Measurements from ENCODE around the gene SETD7.
A peak's percentile ranks its signal among the peaks of the same experiment; 100 is the strongest.

SETD7 gene

GRCh38 chr4:139552517-139553307 is 3.3 kb downstream of the SETD7 start:
- DNase-seq = peak in 2 of 51 donors; percentile 4 to 22

DNA sequence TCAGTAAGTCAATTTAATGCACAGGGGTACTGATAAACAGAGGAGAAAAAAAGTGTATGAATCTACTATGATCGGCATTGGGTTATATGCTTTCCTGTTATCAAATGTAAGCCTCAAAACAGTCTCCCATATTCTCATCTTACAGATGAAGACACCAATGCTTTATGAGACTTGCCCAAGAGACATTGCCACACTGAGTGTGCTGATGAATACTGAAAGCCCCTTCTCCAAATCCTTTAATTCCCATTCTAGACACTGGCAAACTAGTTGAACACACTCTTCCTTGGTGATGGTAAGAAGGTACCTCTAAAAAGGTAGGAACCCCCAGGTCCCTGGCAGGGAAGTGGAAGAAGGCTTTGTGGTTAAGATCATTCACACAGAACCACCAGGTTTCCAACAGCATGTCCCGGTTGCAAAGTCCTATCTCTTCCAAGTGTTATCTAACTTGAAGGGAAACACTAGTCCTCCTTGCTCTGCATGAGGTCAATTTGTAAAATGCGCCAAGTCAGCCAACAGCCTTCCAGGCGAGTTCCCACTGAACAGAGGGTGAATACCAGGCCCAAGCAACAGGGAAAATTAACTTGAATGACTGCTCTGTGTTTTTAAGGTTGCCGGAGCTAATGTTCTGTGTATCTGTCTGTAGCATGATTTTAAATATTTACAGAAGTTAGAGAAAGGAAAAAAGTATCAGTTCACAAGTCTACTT is 5.1 kb downstream of the SETD7 start:
- DNase-seq = peak in 4 of 51 donors; percentile 11 to 24 (median 16)

DNA sequence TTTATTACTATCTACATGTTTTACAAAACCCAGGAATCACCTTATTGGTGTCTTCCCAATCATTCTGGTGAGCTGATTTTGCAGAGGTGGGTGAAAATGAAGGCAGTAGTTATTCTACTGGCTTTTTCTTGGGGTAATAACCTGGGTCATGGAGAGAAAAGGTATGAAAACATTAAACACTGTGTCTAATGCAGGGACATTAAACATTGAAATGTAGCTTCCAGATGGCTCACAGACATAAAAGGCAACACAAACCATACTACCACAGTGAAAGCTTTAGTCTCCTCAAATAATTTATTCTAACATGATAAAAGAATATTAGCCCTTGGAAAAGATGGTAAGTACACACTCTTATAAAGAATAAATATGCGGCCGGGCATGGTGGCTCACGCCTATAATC is 8.0 kb downstream of the SETD7 start:
- no peak for DNase-seq

DNA sequence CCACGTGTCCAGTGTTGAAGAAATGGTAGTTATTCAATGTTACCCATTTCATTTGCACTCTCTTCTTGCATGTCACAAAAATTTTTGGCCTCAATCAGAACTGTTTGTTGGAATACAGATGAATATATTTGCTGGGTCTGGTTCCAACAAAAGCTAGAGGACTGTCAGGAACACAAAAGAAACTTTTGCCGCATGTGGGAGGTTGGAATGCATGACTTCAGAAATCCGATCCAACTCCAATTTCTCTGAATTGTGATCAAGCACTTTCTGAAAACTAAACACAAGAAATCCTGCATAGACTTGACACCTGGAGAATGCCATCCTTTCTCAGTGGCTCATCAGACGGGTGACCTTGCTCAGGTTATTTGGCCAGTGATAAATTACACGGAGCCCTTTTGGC is 15.4 kb downstream of the SETD7 start:
- no peak for DNase-seq

GRCh38 chr4:139540161-139540560 is 15.9 kb downstream of the SETD7 start:
- no peak for DNase-seq

DNA sequence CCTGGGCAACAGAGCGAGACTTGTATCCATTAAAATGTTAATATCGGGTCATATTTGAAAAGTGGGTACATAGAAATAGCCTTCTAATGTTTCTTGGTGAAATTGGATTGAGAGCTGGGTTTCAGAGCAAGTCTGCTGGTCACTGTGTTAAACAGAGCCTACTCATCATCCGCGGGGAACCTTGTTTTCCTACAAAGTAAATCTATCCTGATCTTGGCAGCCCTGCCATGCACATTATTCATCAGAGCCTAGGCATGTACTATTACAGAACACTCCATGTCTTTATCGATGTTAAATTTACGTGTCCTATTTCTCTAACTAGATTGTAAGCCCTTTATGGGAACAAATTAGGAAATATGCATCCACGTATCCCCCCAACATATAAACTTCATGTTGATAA is 18.7 kb downstream of the SETD7 start:
- no peak for DNase-seq

DNA sequence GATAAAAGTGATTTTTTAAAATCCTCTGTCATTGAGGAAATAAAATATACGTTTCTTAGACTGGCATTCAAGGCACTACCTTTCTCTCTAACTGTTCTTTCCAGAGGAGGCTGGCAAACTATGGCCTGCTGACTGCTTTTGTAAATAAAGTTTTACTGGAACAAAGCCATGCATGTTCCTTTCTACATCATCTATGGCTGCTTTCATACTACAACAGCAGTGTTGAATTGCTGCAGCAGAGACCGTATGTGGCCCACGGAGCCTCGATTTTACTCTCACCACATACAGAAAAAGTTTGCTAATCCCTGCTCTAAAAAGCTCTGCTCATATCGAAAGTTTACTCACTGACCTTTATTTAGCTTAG is 20.2 kb downstream of the SETD7 start:
- no peak for DNase-seq

DNA sequence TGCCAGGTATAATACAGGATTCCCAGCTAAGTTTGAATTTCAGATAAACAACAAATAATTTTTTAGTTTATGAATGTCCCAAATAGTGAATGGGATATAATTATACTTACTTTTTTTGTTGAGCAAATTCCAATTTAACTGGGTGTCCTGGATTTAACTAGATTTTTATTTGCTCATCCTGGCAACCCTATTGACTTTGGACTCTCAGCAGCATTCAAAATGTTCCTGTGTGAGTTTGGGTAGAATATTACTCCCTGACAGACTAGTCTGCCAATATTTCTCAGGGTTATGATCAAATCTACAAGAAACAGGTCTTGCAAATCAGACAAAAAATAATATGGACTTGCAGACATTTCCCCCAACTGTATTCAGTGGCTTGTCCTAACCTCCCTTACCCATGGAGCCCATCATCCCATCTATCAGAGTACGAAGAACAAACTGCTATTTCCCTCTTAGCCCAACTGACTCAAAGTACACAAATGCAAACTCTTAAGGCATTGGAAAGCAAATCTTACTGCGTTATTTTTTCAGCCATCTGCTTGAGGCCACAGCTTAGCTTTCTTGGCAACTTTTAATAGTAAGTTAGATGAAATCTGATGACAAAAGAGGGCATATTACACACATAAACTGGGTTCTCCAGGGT is 20.7 kb downstream of the SETD7 start:
- DNase-seq = no peak

DNA sequence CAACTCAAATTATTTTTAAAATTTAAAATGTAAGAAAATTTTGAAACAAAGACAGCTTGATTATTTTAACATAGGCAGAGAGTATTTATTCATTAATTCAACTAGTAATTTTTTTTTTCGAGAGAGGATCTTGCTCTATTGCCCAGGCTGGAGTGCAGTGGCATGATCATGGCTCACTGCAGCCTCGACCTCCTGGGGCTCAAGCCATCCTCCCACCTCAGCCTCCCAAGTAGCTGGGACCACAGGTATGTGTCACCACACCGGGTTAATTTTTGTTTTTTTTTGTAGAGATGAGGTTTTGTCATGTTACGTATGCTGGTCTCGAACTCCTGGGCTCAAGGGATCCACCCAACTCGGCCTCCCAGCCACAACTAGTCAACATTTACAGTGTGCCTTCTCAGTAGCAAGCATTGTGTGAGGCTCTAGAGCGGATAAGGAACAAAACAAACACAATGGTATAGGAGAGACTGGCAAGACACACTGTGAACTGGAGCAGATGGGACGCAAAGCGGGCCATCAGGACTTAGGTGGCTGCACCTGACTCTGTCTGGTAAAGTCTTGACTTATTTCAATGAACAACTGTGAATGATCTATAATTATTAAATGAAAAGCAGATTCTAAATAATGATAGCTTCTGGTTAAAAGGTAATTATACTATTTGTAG is 21.6 kb downstream of the SETD7 start:
- no peak for DNase-seq

DNA sequence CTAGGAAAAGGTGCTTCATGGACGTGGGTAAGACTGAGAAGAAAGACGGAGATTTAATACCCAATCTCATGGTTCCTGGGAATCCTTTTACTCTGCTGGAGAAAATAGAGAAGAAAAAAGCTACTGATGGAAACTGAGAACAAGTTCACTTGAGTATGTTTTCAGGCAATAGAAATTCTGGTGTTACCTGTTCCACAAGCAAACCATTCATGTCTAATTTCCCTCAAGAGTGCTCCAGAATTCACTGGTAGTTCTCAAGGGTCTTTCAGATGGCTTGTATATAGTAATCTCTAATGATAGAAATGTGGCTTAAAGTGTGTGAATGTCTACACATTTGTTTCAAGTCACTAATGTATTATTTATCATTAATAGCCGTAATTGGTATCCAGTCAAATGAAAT is 22.5 kb downstream of the SETD7 start:
- no peak for DNase-seq

GRCh38 chr4:139532947-139533346 is 23.1 kb downstream of the SETD7 start:
- DNase-seq = no peak

DNA sequence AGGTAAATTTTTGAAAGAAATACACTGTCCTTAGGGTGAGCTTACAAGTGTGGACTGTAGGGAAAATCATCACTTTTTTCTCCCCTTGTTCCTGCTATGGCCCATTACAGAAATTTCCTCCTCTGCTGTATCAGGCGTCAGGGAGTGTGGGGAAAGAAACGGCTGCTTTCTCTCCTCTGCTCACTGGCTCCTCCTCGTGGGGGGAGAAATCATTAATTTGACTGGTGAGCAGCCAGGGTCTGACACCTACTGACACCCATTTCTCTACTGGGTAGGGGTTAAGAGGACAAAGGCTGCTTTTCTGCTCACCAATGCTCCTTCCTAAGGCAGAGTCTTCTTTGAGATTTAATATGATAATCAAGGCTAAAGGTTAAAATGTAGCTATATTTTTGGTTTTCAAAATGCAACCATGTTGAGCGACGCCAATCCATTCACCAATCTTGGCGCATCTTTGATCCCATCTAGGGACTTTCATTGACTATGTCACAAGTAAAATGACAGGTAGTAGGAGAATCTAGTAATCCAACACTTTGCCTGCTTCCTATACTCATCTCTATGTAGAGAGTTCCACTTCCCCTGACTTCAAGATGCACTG is 25.1 kb downstream of the SETD7 start:
- peak in 15 of 51 donors; percentile 2 to 62 (median 29) for DNase-seq

- DNase-seq = no peak
Observed at GRCh38 chr4:139528377-139529005, 27.5 kb downstream of the SETD7 start.

- DNase-seq = no peak
Observed at GRCh38 chr4:139526928-139527327, 29.1 kb downstream of the SETD7 start.

DNA sequence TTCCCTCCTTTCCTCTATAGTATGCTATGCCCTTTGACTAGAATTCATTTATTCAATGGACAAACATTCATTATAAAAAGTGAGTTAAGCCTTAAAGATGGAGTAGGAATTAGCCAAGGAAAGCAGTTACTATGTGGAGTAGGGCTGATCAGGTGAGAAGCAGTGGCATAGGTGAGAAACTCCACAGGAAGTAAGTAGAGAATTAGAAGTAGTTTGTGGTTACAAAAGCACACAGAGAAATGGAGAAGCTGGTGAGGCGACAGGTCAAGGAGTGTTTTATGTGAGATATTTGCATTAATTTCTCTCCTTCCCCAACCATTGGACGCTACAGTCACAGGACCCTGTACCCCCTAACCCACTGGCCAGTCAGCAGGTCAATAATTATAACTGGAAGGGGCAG is 30.6 kb downstream of the SETD7 start:
- no peak for DNase-seq

DNA sequence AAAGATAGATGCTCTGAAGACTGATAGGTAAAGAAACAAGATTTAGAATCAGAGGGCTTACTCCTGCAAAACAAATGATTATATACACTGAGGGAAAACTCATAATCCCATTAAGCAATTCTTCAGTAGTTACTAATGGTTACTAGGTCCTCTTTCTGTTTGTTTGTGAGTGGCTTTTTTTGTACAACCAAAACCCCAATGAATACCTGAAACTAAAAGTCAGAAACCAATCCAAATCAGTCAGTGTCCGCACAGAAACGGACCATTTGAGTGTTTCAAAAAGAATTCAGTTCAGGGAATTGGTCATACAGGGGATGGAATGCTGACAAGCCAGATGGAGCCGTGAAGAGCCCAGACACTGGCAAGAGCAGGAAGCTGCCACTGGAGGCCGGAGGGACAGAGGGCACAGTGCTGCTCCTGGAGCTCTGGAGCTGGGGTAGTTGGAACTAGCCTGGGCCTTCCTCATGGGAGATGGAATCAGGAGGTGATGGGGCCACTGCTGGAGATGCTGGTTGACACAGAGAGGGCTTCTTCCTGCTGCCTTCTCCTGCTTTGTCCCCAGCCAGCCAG is 31.9 kb downstream of the SETD7 start:
- peak in 8 of 51 donors; percentile 7 to 35 (median 12) for DNase-seq

DNA sequence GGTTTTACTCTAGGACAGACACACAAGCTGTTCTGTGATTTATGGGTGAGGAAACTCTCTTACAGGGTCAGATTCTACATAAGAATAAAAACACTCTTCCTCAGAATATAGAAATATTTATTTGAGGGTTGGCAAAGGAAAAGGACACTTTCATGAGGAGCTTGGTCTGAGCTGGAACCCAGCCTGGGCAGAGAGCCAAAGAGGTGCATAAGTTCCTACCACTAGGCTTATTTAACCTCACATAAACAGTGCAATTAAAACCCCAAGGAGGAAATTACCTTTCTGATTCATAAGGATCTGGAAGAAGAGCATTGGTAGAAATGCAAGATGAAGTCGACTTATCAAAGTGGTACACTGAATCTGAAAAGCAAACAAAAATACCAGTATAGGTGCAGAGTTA is 32.9 kb downstream of the SETD7 start:
- DNase-seq = no peak

- no peak for DNase-seq
Observed at GRCh38 chr4:139522457-139522856, 33.6 kb downstream of the SETD7 start.

DNA sequence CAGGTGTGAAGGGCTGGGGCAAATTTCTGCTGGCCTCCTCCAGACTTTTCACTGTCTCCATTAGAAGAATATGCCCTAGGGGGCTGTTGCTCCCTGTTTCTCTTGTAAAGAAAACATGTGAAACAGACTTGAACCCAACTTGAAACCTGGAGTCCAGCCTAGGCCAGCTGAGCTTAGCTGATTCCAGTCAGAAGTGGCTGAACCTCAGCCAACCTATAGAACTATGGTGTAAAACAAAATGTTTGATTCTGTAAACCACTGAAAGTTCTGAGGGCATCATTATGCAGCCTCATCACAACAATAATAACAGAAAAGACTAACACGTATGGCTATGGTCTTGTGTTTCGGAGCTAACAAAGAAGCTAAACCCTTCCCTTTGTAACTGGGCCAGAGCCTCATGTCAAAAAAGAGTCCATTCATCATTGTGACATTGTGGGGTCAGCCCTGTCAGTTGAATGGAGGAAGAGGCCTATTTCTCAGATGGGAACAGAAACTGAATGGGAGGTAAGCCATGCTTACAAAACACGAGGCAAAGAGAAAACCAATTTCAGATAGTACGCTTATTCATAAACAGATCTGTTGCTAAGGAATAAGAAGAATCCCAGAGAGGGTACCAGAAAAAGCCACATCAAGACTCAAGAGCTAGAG is 34.1 kb downstream of the SETD7 start:
- peak in 7 of 51 donors; percentile 5 to 53 (median 29) for DNase-seq

- no peak for DNase-seq
Observed at GRCh38 chr4:139515531-139515958, 40.5 kb downstream of the SETD7 start.
